Superior temporal gyrus (tissue), 1 donor: Measurements from ENCODE around the gene HOMER2.

Source experiments
- DNase-seq: peaks from one replicate; pipeline ENCODE4 v3.0.0-alpha.2; 2016; ENCODE audit errors: extremely low spot score

HOMER2 gene

DNA sequence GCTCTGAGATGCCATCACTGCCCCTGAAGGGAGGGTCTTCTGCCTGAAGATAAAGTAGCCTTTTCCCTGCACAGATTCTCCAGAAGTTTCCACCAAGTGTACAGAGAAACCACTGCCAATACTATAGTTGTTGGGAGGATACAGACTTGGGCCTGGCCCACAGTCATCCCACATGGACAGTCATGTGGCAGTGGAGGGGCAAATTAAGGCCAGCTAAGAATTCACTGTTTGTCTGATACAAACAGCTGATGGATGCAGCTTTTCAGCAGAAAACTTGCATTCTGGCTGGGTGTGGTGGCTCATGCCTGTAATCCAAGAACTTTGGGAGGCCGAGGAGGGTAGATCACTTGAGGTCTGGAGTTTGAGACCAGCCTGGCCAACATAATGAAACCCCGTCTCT is 22.1 kb downstream of the HOMER2 start:
- DNase-seq: no peak

DNA sequence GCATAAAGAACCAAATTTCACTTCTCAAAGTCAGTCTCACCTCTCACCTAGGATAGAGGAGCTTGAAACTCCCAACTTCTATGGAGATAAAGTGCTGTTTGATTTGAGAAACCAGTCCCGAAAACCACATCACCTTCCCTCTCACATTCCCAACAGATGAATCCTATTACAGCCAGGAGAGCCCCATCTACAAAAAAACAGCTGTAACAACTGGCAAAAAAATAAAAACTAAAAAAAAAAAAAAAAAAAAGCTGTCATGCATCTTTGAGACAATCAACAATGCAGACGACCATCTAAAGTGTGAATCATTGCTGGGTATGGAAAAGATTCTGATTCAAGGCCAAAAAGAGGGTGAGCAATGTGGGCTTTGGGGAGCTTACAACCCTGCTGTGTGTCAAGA is 23.8 kb downstream of the HOMER2 start:
- DNase-seq: no peak

DNA sequence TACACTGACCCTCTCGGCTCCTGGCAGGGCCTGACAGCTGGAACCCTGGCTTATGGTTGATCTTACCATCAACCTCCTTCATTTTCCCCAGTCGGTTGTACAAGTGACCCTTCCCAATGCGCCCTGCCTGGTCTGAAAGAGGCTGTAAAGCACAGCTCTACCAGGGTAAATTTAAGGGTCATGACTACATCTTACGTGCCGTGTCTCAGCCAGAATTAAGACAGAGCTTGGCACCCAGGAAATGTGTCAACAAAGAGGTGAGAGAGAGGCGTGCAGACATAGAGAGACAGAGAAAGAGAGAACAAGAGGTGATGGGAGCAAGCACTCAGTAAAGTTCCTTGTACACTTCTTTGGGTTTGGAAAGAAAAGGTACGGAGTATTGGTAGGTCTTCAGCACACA is 28.8 kb downstream of the HOMER2 start:
- DNase-seq: no peak

DNA sequence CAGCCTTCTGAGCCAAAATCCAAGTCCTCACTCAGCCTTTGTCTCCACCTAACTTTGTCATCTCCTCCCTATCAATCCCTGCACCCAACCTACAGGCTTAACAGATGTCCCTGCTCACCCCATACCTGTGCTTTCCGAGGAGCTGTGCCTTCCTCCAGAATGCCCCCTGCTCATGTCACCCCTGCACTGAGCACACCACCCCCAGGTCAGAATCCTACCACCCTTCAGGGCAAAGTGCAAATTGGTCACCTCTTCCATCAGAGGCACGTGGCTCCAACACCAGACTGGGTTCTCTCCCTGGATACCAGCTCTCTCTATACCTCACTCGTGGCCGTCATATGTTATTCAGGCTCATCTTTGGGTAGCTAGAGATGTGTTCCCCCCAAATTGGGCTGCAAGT is 29.8 kb downstream of the HOMER2 start:
- no peak for DNase-seq

DNA sequence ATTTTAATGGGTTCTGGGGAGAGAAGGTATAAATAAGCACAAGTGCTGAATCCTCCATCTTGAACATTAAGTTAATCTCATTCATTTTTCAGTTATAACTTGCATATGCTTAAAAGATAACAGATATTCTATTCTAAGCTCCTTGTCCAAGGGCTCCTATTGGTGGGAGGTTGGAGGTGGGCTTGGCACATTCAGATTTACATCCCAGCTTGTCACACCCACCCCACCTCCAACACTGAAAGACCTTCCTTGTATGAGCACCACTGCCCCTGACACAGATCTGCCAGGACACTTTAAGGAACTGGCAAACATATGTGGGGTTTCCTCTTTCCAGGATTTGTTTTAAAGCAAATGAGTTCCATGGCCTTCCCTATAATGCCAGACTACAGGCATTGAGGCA is 30.6 kb downstream of the HOMER2 start:
- DNase-seq: no peak

DNA sequence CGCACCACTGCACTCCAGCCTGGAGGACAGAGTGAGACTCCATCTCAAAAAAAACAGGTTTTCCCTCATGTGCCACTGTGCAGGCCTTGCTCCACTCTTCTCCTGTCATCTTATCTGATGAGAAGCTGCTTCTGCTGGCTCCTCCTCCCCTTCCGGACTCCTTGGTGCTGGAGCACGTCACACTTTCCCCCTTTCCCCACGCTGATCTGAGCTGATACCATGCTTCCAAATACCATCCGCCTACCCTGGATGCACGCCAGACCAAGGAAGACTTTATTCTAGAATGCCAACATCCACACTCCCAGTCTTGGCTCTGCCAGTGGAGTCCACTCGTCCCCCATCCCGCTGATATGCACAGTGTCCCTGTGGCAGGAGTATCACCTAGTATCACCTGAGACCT is 31.3 kb downstream of the HOMER2 start:
- no peak for DNase-seq

DNA sequence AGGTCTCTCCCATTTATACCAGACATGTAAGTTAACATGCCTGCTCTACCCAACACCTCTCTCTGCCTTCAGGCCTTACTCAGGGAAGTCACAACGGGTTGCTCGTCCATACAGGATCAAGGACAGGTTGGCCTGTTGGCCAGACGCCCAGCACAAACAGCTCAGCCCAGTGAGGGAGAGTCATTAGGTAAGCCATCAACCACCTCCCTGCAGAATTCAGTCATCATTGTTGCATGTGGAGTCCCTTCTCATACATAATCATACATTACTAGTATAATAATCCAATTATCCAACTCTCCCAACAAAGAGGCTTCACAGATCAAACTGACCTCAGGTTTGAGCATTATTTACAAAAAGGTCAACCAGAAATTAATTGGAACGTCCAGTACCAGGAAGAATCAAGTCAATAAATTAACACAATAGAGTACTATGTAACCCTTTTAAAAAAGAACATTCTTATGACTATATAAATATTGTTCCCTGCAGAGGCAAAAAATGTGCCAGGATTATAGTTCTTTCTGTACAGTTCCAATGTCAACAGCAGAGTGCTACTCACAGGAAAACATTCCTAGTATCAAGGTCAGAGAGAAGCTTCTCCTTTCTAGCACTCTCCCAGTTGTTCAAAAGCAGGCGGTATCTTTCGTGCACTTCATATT is 33.2 kb downstream of the HOMER2 start:
- DNase-seq: no peak

DNA sequence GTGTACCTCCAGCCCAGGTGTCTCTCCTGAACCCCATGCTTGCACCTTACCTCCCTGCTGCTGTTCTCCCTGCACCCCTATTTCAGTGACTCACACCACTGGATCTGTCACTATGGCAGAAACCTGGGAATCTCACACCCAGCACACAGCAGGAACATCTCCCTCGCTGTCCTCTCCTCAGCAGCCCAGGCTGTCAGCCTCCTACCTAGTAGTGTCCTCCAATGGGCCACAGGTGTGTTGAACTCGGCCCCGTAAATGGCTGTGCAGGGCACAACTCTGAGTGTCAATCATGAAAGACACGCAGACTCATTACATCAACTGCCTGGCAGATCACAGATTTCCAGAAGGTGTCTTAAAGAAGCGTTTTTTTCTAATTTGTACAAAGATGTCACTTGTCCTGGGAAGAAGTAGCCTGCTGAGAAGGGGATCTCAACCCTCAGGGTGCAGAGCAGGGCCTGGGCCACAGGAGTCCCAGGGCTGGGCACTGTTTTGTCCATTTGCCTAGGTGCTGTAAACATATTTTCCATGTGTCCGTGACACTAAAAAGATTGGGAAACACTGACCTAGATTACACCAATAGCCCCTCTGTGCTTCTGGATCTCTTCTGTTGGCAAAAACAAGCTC is 33.8 kb downstream of the HOMER2 start:
- no peak for DNase-seq

DNA sequence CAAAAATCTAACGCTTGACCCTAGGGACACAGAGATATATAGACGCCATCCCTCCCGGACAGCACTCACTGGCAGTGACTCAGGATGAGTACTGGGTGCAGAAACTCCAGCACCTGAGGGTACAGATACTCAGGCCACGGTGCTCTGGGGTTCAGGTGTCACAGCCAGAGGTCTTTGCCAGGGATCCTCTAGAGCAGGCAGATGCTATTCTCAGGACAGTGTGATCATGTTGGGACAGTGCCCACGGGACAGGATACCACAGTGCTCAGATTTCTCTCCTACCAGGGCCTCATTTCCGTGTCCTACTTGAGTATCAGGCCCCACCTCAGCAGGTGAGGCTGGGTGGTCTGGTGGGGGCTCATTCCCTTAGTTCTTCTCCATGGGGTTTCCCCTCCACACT is 34.4 kb downstream of the HOMER2 start:
- no peak for DNase-seq

DNA sequence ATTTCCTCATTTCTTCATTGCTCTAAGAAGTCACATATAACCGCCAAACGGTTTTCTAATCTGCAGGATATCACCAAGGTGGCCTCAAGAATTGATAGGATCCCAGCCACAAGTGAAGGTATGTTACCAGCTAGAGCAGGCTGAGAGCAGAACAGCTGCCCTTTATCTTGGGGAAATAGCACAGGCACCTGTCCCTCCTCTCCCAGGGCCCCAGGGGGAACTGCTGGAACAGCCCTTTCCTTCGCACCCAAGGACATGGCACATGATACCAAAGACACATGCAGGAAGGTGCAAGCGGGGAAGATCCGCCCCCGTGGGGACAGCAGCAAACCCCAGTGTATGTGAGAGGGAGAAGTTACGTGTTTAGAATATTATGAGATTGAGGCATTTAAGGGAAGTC is 35.3 kb downstream of the HOMER2 start:
- DNase-seq: no peak

DNA sequence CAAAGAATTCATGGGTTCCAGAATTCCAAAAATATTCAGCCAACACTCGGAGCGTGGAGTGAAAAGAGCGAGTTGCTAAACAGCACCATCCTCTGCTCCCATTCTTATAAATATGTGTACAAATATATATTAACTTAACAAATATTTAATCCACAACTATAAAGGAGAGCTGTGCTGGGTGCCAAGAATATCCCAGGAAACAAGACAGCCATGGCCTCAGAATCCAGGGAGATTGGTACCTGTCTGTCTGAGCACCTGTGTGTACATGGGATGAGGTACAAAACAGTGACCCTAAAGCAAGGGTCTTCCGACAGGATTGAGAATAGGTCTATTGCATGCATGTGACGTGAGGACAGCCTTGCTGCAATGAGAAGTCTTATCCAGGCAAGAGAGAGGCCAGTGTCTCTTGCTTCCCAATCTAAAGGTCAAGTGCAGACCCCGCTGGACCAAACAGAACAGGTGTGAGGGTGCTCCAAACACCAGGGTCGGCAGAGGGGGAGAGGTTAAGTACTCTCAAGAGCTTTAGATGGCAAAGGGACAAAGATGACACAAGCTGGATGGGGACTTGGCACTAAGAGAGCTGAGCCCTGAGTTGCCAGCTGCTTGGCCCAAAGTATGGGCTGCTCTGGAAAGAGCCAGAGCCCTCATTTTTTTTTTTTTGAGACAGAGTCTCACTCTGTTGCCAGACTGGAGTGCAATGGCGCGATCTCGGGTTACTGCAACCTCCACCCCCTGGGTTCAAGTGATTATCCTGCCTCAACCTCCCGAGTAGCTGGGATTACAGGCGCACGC is 36.2 kb downstream of the HOMER2 start:
- DNase-seq: no peak

DNA sequence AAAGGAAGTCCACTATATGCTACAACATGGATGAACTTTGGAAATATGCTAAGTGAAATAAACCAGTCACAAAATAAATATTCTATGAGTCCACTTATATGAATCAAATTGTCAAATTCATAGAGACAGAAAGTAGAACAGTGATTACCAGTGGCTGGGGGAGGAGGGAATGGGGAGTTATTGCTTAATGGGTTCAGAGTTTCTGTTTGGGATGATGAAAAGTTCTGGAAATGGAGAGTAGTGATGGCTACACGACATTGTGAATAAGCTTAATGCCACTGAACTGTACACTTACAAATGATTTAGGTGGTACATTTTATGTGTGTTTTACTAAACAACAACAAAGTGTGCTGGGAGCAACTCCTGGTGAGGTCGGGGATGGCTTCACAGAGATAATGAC is 38.1 kb downstream of the HOMER2 start:
- DNase-seq: no peak

DNA sequence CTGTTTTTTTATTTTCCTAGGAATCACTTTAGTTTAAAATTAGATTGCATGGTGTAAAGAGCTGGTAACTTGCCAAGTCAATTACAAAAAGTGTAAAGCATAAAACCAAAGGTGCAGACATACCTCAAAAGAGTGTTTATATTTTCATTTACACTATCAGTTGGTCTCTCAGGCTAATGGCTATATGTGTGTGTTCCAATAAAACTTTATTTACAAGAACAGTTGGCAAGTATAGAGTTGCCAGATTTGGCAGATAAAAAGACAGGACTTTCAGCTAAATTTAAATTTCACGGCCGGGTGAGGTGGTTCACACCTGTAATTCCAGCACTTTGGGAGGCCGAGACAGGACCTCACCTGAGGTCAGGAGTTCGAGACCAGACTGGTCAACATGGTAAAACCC is 41.1 kb downstream of the HOMER2 start:
- DNase-seq: no peak

DNA sequence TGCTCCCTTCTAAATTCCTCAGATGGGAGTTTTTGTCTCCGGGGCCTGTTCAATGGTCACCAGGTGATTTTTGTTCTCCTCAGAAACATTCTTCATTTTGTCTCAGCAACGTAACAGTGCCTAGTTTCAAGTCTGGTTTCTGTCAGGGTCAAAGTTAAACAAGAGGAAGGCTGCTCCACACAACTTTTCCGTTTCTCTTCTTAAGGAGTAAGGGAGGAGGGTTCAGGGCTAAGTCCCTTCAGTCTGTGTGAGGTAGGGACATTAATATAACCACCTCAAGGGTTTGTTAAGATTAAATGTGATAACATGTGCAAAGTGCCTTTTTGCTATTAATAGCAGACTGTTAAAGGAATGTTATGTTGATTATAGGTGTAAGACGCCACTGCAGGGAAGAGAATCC is 41.8 kb downstream of the HOMER2 start:
- DNase-seq: no peak

DNA sequence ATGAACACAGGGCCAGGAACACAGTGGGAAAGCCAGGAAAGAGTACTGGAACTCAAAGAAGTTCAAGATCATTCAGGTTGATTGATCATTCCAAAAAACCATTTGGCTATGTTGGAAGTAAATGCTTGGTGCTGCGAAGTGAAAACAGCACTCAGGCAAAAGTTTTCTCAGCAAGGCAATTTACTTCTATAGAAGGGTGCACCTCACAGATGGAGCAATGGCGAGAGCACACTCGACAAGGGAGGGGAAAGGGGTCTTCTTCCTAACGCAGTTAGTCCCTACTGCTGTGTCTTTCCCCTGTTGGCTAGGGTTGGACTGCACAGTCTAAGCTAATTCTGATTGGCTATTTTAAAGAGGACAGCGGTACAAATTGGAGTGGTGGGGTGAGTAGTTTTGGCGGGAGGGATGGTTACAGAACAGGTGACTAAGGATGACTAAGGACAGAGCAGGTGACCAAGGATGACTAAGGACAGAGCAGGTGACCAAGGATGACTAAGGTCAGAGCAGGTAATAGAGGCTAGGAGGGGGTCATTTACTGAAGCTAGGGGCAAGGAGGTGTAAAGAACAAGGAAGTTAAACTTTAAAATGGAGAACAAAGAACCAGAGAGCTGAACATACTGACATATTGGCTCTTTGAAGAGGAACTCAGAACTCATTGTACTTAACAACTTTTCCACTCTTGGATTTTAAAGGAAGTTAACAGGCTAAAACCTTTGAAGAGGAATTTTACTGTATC is 43.3 kb downstream of the HOMER2 start:
- DNase-seq: no peak

DNA sequence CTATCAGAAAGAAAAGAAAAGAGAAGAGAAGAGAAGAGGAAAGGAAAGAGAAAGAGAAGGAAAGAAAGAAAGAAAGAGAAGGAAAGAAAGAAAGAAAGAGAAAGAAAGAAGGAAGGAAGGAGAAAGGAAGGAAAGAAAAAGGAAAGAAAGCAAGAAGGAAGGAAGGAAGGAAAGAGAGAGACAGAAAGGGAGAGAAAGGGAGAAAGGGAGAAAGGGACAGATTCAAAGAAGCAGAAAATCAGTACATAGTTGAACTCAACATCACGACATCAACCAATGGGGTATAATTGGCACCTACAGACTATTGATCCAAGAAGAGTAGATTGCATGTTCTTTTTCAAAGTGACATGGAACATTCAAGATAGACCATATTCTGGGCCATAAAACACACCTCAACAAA is 45.2 kb downstream of the HOMER2 start:
- DNase-seq: no peak

DNA sequence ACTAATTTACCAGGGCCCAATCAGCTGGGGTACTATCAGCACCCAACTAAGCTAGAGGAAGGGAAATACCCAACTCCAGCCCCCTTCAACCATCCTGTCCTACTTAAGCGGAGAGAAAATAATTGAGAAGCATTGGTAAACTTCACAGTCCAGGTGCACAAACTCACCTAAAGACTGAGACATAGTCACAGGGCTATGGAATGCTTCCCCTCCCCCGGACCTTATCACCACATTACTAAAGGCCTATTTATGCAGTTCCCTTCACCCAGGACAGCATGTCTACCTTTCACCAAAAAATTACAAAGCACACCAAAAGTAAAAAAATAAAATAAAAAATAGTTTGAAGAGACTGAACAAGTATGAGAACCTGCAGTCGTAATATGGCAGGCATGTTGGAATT is 47.9 kb downstream of the HOMER2 start:
- DNase-seq: no peak

DNA sequence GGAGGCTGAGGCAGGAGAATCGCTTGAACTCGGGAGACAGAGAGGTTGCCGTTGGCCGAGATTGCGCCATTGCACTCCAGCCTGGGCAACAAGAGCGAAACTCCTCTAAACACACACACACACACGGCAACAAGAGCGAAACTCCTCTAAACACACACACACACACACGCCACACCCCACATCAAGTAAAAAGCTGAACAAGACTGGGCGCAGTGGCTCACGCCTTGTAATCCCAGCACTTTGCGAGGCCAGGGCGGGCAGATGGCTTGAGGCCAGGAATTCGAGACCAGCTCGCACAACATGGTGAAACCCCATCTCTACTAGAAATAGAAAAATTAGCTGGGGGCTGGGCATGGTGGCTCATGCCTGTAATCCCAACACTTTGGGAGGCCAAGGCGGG is 49.0 kb downstream of the HOMER2 start:
- DNase-seq: no peak

DNA sequence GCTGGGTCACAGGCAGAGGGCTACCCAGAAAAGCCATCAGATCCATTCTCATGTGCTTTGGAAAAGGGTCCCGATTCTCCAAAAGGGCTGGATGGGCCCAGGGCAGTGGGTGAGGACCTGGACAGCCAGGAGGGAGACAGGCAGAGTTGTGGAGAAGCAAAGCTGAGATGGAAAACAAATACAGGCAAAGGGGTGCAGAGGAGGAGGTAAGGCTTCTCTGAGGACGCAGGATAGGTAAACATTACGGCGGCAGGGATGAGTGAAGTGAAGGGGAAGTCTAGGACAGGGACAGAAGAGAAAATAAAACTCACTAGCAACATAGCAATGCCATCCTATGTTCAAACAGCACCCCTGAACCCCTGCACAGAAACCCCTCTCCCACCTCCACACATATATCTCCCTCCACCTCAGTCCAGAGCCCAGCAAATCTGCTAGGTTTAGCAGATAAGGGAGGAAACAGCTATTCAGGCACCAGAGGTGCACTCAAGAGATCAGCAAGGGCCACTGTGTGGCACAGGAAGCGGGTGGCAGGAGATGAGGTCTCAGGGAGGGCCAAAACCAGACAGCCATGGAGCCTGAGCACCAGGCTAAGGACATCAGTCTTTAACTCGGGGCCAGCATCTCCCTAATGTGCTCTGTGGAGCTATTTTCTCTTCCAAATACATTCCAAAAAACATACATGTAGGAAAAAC is 51.3 kb downstream of the HOMER2 start:
- no peak for DNase-seq

DNA sequence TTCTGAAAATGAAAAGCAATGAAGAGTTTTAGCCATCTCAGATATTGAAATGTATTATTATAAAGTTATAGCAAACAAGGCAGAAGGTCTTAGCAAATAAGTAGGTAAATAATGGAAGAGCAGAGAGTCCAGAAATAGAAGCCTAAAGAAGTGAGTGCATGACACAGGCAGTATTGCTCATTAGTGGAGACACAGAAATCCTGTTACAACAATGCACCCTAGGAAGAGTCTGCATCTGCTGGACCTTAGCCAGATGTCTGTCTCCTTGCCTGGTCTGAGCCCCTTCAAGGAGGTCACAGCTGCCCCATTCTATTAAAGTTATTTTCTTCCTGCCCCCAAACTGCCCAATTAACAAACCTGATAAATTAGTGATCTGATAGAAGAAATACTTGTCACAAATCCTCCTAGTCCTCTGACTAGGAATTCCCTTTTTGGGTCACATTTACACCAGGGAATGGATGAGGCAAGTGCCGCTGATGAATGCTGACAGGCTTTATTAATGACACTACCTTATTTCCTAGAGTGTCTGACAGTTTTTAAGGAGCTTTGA is 51.9 kb downstream of the HOMER2 start:
- DNase-seq: no peak

DNA sequence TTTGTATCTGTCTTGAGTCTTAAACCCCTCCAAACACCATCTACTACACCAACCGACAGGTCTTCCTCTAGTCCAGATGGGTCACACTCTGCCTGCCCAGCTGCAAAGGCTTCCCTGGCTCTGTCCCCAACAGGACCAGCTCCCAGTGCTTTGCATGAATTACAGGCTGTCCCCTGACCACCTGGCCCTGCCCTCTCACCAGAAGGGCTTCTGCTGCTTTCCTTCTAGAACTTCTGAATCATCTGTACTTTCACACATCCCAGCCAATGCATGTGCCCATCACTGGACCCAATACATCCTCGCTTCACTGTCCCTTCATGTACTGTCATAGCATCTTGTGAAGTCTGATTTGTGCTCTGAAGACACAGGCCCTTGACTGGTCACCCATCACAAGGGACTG is 53.6 kb downstream of the HOMER2 start:
- DNase-seq: no peak

DNA sequence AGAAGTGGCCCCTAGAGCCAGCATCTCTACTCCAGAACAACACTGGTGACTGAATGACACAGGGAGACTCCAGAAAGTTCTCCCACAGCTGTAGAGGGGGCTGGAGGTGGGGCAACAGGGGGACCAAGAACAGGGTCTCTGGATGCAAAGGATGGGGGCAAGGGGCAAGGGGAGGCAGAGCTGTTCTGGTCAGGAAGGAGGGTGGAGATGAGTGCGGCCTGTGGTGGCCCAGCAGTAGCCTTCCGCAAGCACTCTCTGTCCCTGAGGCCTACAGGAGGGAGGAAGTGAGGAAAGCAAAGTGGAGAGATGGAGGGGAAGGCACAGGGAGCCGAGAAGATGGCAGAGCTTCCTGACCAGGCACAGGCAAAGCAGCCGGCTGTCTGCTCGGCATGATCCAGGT is 56.5 kb downstream of the HOMER2 start:
- DNase-seq: no peak
